ENCODE data around the gene ARMH1.

Gene ARMH1

DNA sequence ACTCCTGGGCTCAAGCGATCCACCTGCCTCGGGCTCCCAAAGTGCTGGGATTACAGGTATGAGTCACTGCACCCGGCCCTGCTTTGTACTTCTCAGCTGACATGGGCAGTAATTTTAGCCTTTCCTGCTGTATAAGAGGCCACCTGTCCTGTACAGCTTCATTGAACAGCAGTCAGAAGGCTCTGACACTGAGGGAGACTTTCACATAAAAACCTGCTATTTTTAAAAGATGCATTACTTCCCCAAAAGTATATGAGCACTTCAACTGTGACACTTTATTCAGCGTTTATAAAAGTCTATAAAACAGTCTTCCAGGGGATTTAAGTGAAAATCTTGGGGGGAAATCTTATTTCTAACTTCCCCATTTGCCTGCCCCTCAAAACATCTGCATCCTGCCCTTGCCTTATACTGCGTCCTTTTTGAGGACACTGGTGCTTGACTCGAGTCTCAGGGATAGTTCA, 38.8 kb downstream of the ARMH1 start:
- no peaks in the 10 kb centered on the region for H3K27me3 ChIP-seq
- no peaks in the 10 kb centered on the region for H3K36me3 ChIP-seq
- no peak for TF ChIP-seq CTCF (IDR thresholded peaks at IDR 0.05)
- peaks cover 7 to 10% of the 10 kb centered on the region in 2 experiments for H3K4me1 ChIP-seq (ENCODE audit: control insufficient read depth in 1 of 2, insufficient read depth in 1 of 2, low read depth in 1 of 2, low read length in 1 of 2)
- no peak overlapping the region for H3K27ac ChIP-seq
- no peaks in the 10 kb centered on the region for H3K9me3 ChIP-seq
- no peak overlapping the region for H3K4me3 ChIP-seq (ENCODE audit: low read depth in 1 of 2, low read length in 1 of 2)

GRCh38 chr1:44714532-44714931, 40.0 kb downstream of the ARMH1 start:
- no peaks in the 10 kb centered on the region for H3K27me3 ChIP-seq
- H3K9me3 ChIP-seq: no peaks in the 10 kb centered on the region
- H3K27ac ChIP-seq: peak overlapping the region; percentile 33
- no peak for TF ChIP-seq CTCF (IDR thresholded peaks at IDR 0.05)
- H3K4me1 ChIP-seq (ENCODE audit: control insufficient read depth in 1 of 2, insufficient read depth in 1 of 2, low read depth in 1 of 2, low read length in 1 of 2): peaks cover 7 to 9% of the 10 kb centered on the region in 2 experiments
- H3K4me3 ChIP-seq (ENCODE audit: low read depth in 1 of 2, low read length in 1 of 2): no peak overlapping the region
- no peaks in the 10 kb centered on the region for H3K36me3 ChIP-seq

DNA sequence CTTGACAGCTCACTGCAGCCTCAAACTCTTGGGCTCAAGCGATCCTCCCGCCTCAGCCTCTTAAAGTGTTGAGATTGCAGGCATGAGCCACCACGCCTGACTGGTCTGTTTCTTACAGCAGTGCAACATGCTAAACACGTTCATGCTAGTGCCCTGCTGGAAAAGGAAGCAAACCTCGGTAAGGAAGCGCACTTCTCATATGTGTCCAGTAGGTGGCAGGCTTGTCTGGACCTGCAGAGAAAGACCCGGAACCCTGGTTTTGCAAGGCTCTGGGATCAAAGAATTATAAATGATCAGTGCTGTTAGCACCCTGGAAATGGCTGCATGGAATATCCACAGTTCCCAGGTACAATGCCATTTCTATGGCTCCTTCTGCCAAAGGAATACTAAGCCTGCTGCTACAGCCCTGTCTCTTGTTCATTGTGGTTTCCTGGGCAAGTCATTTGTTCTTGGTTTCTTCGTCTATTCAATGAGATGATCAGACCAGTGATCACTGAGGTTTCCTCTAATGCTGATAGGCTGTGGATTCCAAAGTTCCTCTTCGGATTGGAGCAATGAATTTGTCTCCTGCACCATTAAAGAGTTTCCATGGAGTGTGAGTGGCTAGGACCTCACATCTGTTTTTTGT, 40.5 kb downstream of the ARMH1 start:
- H3K4me3 ChIP-seq (ENCODE audit: low read depth in 1 of 2, low read length in 1 of 2): no peak overlapping the region
- H3K27me3 ChIP-seq: no peaks in the 10 kb centered on the region
- no peaks in the 10 kb centered on the region for H3K36me3 ChIP-seq

GRCh38 chr1:44717156-44717555, 42.6 kb downstream of the ARMH1 start:
- H3K27me3 ChIP-seq: no peaks in the 10 kb centered on the region
- no peak overlapping the region for H3K27ac ChIP-seq
- H3K36me3 ChIP-seq: no peaks in the 10 kb centered on the region
- H3K4me3 ChIP-seq (ENCODE audit: low read depth in 1 of 2, low read length in 1 of 2): no peak overlapping the region
- TF ChIP-seq CTCF (IDR thresholded peaks at IDR 0.05): no peak
- no peaks in the 10 kb centered on the region for H3K9me3 ChIP-seq
- H3K4me1 ChIP-seq (ENCODE audit: control insufficient read depth in 1 of 2, insufficient read depth in 1 of 2, low read depth in 1 of 2, low read length in 1 of 2): peaks cover 17 to 18% of the 10 kb centered on the region in 2 experiments

More for the DNA sequence above, 40.5 kb downstream of the ARMH1 start:
- Histone ChIP-seq H3K9me3 (no peaks in the 10 kb centered on the region), H3K27ac (peak overlapping the region; percentile 33), H3K4me1 (ENCODE audit: control insufficient read depth in 1 of 2, insufficient read depth in 1 of 2, low read depth in 1 of 2, low read length in 1 of 2) (peaks cover 7 to 9% of the 10 kb centered on the region in 2 experiments)
- TF ChIP-seq CTCF (IDR thresholded peaks at IDR 0.05): peak; percentile 93

DNA sequence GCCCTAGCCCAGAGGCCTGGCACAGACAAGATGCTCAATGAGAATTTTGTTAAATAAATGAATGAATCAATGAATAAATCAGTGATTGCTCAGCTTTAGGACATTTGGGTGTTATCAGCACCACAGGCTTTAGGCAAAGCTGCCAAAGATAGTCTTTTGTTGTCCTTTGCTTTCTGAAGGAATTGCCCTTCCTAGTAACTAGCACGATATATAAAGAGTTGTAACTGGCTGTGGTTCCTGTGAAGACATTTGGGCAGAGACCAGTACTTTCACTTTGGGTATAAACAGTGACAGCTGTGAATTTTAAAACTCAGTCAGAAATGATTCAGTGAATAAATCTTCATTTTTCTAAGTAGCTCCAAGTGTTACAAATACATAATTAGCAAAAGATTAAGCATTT, 43.1 kb downstream of the ARMH1 start:
- Histone ChIP-seq H3K27ac (no peak overlapping the region), H3K4me1 (ENCODE audit: control insufficient read depth in 1 of 2, insufficient read depth in 1 of 2, low read depth in 1 of 2, low read length in 1 of 2) (peaks cover 21 to 23% of the 10 kb centered on the region in 2 experiments)

More for the DNA sequence above, 43.1 kb downstream of the ARMH1 start:
- Histone ChIP-seq H3K9me3 (no peaks in the 10 kb centered on the region), H3K4me3 (ENCODE audit: low read depth in 1 of 2, low read length in 1 of 2) (no peak overlapping the region), H3K36me3 (no peaks in the 10 kb centered on the region), H3K27me3 (no peaks in the 10 kb centered on the region)
- no peak for TF ChIP-seq CTCF (IDR thresholded peaks at IDR 0.05)
